Hepatocyte (in vitro differentiated cells): Measurements from ENCODE around the gene KCNIP3.

Experiments
- CTCF ChIP-seq: fragments of 200-600 bp; sonication (generic); IDR thresholded peaks from 2 replicates; pipeline ENCODE4 v1.5.1; 2016; ENCODE audit warnings: antibody characterized with exemption, mild to moderate bottlenecking; ENCODE audit not compliant: poor library complexity
- EZH2 ChIP-seq: fragments of 200-600 bp; sonication (generic); IDR thresholded peaks from 2 replicates; pipeline ENCODE4 v1.6.1; 2016; ENCODE audit warnings: antibody characterized with exemption, mild to moderate bottlenecking, borderline replicate concordance
- EZH2phosphoT487 ChIP-seq: fragments of 200-600 bp; sonication (generic); IDR thresholded peaks from one replicate; pipeline ENCODE4 v1.6.1; 2018; ENCODE audit warnings: antibody characterized with exemption, mild to moderate bottlenecking, low read depth, moderate library complexity; ENCODE audit not compliant: unreplicated experiment, severe bottlenecking

DNA sequence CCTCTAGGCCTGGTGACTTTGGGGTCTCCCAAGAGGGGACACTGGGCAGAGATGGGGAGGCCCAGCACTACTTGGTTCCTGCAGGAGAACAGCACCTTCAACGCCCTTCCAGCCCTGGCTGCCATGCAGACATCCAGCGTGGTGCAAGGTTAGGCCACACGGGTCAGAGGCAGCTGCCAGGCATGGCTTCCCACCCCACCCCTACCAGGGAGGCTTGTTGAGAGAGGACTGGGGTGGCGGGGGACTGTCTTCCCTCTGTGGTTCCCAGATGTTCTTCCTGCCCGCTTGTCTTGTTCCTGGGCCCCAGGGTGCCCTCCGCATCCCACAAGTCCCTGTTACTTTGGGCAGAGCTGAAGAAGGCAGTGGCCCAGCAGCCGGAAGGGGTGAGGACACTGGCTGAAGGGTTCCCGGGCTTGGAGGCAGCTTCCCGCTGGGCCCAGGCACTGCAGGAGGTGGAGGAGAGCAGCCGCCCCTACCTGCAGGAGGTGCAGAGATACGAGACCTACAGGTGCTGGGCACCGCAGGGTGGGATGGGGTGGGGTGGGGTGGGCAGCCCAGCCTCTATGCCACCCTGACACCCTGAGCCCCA, 18.4 kb upstream of the KCNIP3 start:
- TF ChIP-seq CTCF (no peak), EZH2 (no peak), EZH2phosphoT487 (no peak)
